Right renal pelvis (tissue), 4 donors: ENCODE measurements around the gene CXCR6. TPM values are rescaled to one million over a fixed set of nuclear protein-coding genes. Genes with fewer than 3 reads are reported as not detected.

ENCODE experiments used
- DNase-seq, 4 donors: peaks; one replicate each; pipeline ENCODE4 v3.0.0-alpha.2; 2013; ENCODE audit warnings: low read depth in 4 of 4, low spot score in 3 of 4, missing footprints in 1 of 4
- polyA plus RNA-seq, 4 donors: library from polyadenylated mRNA; unstranded; fragments of 120-200 nt; gene quantifications; one replicate each; pipeline ENCODE4 v1.2.1, GENCODE V29; 2013; ENCODE audit not compliant: insufficient read length in 4 of 4

CXCR6 gene
- polyA plus RNA-seq, result under 1 TPM; 0.14 to 0.30 (median 0.26) TPM

GRCh38 chr3:45943207-45943846 lies at the start of gene CXCR6:
TSS of gene CXCR6 (plus strand) at chr3:45943464. CDS start at chr3:45946482, 3,018 bp downstream.
- DNase-seq, result no peak

- DNase-seq, result no peak
These were observed 49.2 kb upstream of the CXCR6 start for GRCh38 chr3:45894015-45894414.

- no peak for DNase-seq
These were observed 47.4 kb upstream of the CXCR6 start for GRCh38 chr3:45895686-45896468.

GRCh38 chr3:45896956-45897355 lies 46.3 kb upstream of the CXCR6 start:
- DNase-seq, result no peak

GRCh38 chr3:45904931-45905330 lies 38.3 kb upstream of the CXCR6 start:
- no peak for DNase-seq

- DNase-seq, result no peak
These were observed 37.5 kb upstream of the CXCR6 start for GRCh38 chr3:45905755-45906154.

- no peak for DNase-seq
These were observed 36.4 kb upstream of the CXCR6 start for GRCh38 chr3:45906681-45907407.

- no peak for DNase-seq
These were observed 35.2 kb upstream of the CXCR6 start for GRCh38 chr3:45907769-45908705.

GRCh38 chr3:45908761-45909160 lies 34.5 kb upstream of the CXCR6 start:
- no peak for DNase-seq

GRCh38 chr3:45909542-45909941 lies 33.7 kb upstream of the CXCR6 start:
- no peak for DNase-seq

GRCh38 chr3:45910892-45911291 lies 32.4 kb upstream of the CXCR6 start:
- DNase-seq, result no peak

GRCh38 chr3:45911511-45912226 lies 31.6 kb upstream of the CXCR6 start:
- no peak for DNase-seq

GRCh38 chr3:45912435-45912834 lies 30.8 kb upstream of the CXCR6 start:
- DNase-seq, result no peak

- no peak for DNase-seq
These were observed 28.8 kb upstream of the CXCR6 start for GRCh38 chr3:45914362-45915058.

- DNase-seq, result no peak
These were observed 28.2 kb upstream of the CXCR6 start for GRCh38 chr3:45915059-45915439.

GRCh38 chr3:45915518-45916231 lies 27.6 kb upstream of the CXCR6 start:
- no peak for DNase-seq

- DNase-seq, result no peak
These were observed 25.9 kb upstream of the CXCR6 start for GRCh38 chr3:45917146-45917898.
